Neuron (in vitro differentiated cells): Measurements from ENCODE around the gene SLC22A17.
"Not testable (repeated sequence)": the region's sequence is repeated elsewhere in the genome, so short reads cannot be mapped to it uniquely, and the experiment has no call there.

Experiments
- H2AFZ ChIP-seq: one replicate; pipeline ENCODE4 v1.6.1; 2013; ENCODE audit warnings: low read depth, mild to moderate bottlenecking, inconsistent platforms, low read length, moderate library complexity
- H3K27me3 ChIP-seq: one replicate; pipeline ENCODE4 v1.6.1; 2013; ENCODE audit warnings: low read length; ENCODE audit not compliant: insufficient read depth
- H3K36me3 ChIP-seq: one replicate; pipeline ENCODE4 v1.6.1; 2013; ENCODE audit warnings: low read length; ENCODE audit not compliant: insufficient read depth
- H3K4me1 ChIP-seq: one replicate; pipeline ENCODE4 v1.6.1; 2013; ENCODE audit warnings: low read length; ENCODE audit not compliant: insufficient read depth
- H3K4me3 ChIP-seq: 2 replicates; pipeline ENCODE4 v1.5.1; 2013; ENCODE audit warnings: mild to moderate bottlenecking, low read length, moderate library complexity
- H3K9me3 ChIP-seq: one replicate; pipeline ENCODE4 v1.6.1; 2013; ENCODE audit warnings: low read length

Gene SLC22A17

DNA sequence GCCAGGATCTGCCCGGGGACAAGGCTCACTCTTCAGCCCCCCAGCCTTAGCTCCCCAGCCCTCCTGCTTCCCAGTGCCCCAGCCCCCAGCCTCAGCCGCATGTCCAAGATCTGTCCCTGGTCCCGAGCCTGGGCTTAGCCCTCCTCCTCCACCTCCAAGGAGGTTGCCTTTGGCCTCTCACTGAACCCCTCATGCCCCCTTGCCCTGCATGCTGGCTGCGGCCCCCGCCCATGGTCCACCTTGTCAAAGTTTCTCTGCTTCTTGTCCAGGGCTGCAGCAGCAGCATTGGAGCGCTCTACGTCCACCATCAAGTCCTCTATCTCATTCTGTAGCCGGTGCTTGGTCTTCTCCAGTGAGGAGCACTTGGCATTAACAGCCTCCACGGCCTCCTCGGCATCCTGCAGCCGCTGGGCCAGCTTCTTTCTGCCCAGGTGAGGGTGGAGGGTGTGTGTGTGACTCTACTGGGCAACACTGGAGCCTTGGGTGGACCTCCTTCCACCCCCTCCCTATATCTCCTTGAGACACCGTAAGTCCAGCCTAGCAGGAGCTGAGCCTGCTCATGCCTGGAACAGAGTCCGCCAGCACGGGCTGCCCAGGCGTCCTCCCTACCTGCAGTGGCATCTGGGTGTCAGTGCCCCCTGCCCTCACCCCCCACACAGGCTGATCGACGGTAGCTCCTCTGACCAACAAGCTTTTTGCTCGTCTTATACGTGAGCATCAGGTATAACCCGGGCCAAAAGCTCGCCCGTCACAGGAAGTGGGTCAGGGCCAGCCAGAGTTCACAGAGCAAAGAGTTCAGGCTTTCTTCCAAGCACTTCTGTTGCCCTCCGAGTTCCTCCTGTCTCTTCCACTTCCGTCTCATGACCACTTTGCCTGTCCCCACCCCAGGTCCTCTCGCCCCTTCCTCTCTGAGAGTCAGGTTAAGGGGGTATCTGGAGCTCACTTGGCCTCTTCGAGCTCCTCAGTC, 35.5 kb upstream of the SLC22A17 start:
- Histone ChIP-seq H3K36me3 (no peaks in the 10 kb centered on the region), H3K9me3 (no peaks in the 10 kb centered on the region), H3K4me1 (no peaks in the 10 kb centered on the region), H3K27me3 (peaks cover 9% of the 10 kb centered on the region), H3K4me3 (no peak overlapping the region), H2AFZ (no peak overlapping the region)

DNA sequence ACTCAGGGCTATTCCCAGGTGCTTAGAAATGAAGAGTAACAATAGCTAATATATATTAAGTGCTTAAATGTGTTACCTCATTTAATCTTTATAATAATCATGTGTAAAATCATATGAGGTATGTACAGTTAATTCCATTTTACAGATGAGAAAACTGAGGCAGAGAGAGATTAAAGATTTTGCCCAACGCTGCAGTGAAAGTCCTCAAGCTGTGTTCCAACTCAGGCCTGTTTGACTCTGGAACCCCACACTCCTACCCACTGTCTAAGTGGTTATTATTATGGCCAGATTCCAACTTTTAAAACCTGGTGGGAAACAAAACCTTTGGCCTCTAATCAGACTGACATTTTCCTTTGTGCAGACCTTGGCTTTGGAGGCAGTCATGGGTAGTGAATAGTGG, 34.3 kb upstream of the SLC22A17 start:
- Histone ChIP-seq H3K9me3 (no peaks in the 10 kb centered on the region), H3K27me3 (peaks cover 9% of the 10 kb centered on the region), H3K4me3 (no peak overlapping the region), H2AFZ (no peak overlapping the region), H3K4me1 (no peaks in the 10 kb centered on the region), H3K36me3 (no peaks in the 10 kb centered on the region)

DNA sequence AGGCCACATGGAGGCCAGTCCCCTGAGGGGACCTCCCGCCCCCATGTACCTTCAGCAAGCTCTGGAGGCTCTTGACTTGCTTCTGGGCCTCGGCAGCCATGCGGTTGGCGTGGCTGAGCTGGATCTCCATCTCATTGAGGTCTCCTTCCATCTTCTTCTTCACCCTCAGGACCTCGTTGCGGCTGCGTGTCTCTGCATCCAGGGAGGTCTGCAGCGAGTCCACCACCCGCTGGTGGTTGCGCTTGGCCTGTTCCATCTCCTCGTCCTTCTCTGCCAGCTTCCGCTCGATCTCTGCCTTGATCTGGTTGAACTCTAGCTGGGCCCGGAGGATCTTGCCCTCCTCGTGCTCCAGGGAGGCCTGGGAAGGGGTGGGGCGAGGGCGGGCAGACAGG, 33.6 kb upstream of the SLC22A17 start:
- not testable (repeated sequence) for H3K27me3 ChIP-seq, H3K4me1 ChIP-seq, H3K9me3 ChIP-seq, H3K36me3 ChIP-seq, H3K4me3 ChIP-seq, H2AFZ ChIP-seq

DNA sequence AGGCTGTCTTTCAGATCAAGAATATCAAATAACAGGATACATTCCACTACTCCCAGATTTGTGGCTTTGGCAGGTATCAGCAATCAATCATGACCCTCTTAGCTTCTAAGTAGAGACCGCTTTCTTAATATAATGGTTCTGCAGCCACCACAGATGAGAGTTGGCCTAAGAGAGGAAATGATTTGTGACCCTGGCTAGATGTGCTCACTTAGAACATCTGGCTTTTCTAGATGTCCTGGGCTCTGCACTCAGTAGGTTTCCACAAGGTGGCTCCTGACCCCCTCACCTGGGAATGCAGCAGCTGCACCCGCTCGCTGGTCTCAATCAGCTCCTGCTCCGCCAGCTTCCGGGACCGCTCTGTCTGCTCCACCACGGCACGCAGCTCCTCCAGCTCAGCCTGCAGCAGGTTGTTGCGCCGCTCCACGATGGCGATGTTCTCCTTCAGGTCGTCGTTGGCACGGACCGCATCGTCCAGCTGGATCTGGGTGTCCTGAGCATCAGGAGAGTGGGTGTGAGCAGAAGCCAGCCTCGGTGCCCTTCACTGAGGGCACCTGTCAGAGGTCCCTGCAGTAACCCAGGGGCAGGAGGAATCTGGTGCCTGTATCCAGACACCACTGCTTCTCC, 33.1 kb upstream of the SLC22A17 start:
- Histone ChIP-seq H3K4me1 (no peaks in the 10 kb centered on the region), H3K9me3 (no peaks in the 10 kb centered on the region), H3K4me3 (no peak overlapping the region), H2AFZ (no peak overlapping the region), H3K27me3 (peaks cover 10% of the 10 kb centered on the region), H3K36me3 (no peaks in the 10 kb centered on the region)

DNA sequence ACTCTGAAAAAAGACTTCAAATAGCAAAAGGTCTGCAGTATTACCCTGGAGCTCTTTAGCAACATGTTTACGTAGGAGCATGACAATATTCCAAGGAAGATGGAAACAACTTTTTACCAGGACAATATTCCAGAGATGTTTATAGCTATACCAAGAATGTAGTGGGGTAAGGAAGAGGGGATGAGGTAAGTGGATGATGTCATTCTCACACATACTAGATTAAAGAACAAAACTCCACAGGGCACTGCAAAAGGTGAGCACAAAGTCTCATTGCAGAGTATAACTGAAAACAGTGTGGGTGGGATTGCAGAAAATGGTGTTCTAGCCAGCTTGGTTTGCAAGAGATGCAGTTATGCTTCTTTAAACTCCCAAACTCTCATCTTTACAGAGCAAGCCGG, 32.6 kb upstream of the SLC22A17 start:
- Histone ChIP-seq H3K4me3 (no peak overlapping the region), H3K9me3 (no peaks in the 10 kb centered on the region), H3K4me1 (no peaks in the 10 kb centered on the region), H2AFZ (no peak overlapping the region), H3K36me3 (no peaks in the 10 kb centered on the region), H3K27me3 (peaks cover 12% of the 10 kb centered on the region)

DNA sequence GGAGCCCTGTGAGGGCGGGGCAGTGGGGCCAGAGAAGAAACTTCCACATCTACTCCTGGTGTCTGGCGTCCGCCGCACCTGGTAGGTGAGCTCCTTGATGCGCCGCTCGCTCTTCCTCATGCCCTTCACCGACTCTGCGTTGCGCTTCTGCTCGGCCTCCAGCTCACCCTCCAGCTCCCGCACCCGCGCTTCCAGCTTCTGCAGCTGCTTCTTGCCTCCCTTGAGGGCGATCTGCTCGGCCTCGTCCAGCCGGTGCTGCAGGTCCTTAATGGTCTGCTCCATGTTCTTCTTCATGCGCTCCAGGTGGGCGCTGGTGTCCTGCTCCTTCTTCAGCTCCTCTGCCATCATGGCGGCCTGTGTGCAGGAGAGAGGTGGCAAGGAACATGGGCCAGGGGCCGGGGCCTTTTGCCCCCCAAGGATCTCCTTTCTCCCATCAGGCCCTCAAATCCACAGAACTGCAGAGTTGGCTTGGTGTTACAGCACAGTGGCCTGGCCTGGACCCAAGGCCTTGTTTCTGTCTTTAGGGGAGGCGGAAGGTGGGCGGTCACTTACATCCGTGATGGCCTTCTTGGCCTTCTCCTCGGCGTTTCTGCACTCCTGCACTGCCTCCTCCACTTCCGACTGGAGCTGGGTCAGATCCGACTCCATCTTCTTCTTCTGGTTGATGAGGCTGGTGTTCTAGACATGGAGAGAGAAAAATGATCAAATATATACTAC, 31.8 kb upstream of the SLC22A17 start:
- no peak overlapping the region for H3K4me3 ChIP-seq
- no peaks in the 10 kb centered on the region for H3K9me3 ChIP-seq
- H3K4me1 ChIP-seq = no peaks in the 10 kb centered on the region
- peaks cover 12% of the 10 kb centered on the region for H3K27me3 ChIP-seq
- no peaks in the 10 kb centered on the region for H3K36me3 ChIP-seq
- H2AFZ ChIP-seq = no peak overlapping the region

DNA sequence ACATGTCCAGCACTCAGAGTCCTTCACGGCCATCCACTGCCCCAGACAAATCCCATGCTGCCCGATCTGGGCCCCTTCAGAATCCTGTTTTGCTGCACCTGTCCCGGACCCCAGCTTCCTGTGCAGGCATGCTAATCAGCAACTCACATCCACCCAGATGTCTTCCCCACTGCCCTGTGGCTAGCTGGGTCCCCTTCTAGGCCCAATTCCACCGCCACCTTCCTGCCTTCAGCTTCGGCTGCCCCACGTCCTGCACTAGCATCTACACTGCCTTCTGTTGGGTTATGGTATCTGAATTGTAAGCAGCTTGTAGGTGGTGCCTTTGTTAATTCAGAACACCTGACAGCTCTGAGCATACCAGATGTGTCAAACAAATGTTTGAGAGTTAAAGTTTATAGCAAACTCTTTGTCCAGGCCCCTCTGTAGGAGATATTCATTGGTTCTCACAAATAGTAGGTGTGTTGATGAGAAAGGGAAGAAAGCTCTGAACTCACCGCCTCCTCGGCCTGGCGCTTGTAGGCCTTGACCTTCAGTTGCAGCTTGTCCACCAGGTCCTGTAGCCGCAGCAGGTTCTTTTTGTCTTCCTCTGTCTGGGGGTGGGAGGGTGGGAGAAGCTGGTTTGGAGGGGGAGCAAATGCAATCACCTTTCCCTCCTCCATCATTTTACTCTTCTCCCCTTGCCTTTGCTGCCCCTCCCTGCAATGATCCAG, 30.2 kb upstream of the SLC22A17 start:
- no peak overlapping the region for H2AFZ ChIP-seq
- H3K27me3 ChIP-seq = peaks cover 13% of the 10 kb centered on the region

DNA sequence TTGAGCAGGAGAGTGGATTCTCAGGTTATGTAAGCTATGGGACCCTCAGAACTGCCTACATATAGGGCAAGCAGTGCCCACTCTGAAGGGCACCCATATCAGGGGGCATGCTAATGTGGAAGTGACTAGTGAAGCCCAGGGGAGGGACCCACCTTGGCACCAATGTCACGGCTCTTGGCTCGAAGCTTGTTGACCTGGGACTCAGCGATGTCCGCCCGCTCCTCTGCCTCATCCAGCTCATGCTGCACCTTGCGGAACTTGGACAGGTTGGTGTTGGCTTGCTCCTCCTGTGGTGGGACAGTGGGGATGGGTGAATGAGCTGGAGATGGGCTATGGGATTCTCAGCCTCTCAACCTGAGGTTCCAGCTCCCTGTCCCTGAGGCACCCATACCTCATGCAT, 29.6 kb upstream of the SLC22A17 start:
- no peaks in the 10 kb centered on the region for H3K9me3 ChIP-seq
- no peaks in the 10 kb centered on the region for H3K36me3 ChIP-seq
- peaks cover 19% of the 10 kb centered on the region for H3K27me3 ChIP-seq
- no peak overlapping the region for H2AFZ ChIP-seq
- H3K4me1 ChIP-seq = no peaks in the 10 kb centered on the region
- no peak overlapping the region for H3K4me3 ChIP-seq

More for the DNA sequence above, 30.2 kb upstream of the SLC22A17 start:
- Histone ChIP-seq H3K9me3 (no peaks in the 10 kb centered on the region), H3K36me3 (no peaks in the 10 kb centered on the region), H3K4me3 (no peak overlapping the region), H3K4me1 (no peaks in the 10 kb centered on the region)

DNA sequence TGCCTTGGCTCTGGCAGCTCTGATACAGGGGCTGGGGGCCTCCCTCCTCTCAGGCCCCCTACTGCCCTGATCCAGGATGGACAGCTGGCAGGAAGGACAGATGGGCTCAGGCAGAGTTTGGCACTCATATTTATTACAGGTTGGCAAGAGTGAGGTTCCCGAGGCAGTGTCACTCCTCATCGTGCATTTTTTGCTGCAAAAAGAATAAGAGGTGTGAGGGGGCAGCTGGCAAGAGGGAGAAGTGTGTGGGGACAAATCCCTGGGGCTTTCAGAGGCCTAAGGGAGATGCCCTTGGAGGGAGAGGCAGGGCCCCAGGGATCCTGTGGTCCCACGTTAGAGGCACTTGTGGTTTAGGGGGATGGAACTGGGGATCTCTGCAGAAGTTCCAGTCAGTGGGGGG, 29.2 kb upstream of the SLC22A17 start:
- H3K27me3 ChIP-seq = peaks cover 23% of the 10 kb centered on the region
- H3K9me3 ChIP-seq = no peaks in the 10 kb centered on the region
- H3K4me1 ChIP-seq = no peaks in the 10 kb centered on the region
- no peaks in the 10 kb centered on the region for H3K36me3 ChIP-seq
- H2AFZ ChIP-seq = no peak overlapping the region
- no peak overlapping the region for H3K4me3 ChIP-seq

DNA sequence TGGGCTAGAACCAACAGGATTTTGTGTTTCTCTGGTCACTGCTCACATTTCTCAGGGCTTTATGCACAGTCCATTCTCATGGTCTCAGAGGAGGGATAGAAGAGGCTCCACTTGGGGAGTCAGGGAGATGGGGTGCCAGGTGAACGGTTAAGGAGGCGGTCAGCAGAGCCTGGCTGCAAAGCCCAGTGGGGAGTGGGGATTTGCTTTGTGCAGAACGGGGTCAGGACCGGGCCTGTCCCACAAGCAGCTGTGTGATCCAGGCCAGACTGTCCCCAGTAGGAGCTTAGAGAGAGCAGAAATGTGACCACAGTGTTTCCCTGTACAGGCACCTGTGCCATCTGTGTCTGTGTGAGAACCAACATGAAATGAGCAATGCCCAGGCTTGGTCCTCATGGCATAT, 28.3 kb upstream of the SLC22A17 start:
- Histone ChIP-seq H3K9me3 (no peaks in the 10 kb centered on the region), H3K4me3 (no peak overlapping the region), H3K36me3 (no peaks in the 10 kb centered on the region), H3K27me3 (peaks cover 29% of the 10 kb centered on the region), H3K4me1 (no peaks in the 10 kb centered on the region), H2AFZ (no peak overlapping the region)

DNA sequence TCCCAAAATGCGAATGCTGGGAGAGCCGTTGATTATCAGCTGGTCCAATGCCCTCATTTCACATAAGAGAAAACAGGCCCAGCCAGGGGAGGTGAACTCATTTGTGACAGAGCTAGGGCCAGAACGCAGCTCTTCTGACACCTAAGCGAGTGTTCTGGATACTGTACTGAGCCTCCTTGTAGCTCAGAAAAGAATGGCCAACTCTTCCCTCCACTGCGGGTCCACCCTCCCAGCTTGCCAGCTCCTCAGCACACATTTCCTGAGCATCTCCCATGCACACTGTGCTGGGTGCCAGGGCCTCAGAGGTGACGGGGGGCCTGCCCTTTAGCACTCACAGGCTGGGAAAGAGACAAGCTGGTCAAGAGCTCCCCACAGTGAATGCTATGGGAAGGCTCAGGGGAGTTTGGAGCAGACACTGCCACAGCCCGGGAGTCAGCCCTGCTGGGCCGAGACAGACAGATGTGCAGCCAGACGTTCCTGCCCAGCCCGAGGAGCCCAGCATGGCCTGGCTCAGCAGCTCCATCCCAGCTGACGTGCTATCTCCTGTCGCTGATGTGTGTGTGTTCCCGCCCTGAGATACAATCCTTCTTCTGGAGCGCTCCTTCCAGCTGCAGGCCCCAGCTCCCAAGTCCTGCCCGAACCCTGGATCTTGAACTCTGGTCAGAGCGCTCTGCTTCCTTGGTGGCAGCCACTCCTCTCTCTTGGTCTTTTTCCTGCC, 27.7 kb upstream of the SLC22A17 start:
- no peaks in the 10 kb centered on the region for H3K4me1 ChIP-seq
- no peak overlapping the region for H2AFZ ChIP-seq
- no peaks in the 10 kb centered on the region for H3K9me3 ChIP-seq
- peaks cover 31% of the 10 kb centered on the region for H3K27me3 ChIP-seq
- H3K36me3 ChIP-seq = no peaks in the 10 kb centered on the region
- no peak overlapping the region for H3K4me3 ChIP-seq

DNA sequence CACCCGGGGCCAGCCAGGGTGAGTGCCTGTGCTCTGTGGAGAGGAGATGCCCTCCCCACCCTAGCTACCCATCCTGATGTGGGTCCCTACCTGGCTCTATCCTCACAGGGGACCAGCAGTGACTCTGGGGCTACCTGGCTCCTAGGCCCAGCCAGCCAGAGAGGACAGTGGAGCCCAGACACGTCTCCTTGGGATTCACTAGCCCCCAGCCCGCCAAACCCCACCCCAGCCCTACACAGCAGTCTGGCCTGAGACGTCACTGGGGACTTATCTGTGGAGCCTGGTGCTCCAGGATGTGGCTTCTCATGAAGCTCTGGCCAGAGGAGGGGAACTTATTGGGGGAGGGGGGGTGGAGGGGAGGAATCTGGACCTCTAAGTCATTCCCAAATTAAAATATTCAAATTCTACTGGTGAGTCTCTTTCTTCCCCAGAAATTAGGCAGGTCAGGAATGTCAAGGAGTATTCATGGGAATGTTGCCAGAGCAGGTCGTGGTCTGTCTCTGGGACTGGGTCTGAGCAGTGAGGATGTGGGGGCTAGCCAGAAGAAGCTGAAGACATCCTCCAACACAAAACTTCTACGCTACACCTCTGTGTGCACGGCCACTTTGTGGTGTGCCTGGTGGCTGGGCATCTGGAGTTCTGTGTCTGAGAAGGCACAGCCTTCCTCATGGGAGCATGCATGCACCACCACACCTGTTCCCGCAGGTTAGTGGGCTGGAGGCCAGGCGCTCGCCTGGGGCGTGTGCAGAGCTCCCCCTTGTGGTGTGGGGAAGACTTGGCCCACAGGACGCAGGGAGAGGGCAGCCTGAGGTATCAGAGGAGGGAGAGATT, 26.9 kb upstream of the SLC22A17 start:
- H2AFZ ChIP-seq = no peak overlapping the region
- no peak overlapping the region for H3K4me3 ChIP-seq
- H3K9me3 ChIP-seq = no peaks in the 10 kb centered on the region
- no peaks in the 10 kb centered on the region for H3K36me3 ChIP-seq
- H3K4me1 ChIP-seq = no peaks in the 10 kb centered on the region
- peaks cover 32% of the 10 kb centered on the region for H3K27me3 ChIP-seq
